Measurements from ENCODE around the gene CTNNA2. TPM values are rescaled to one million over a fixed set of nuclear protein-coding genes. Genes with fewer than 3 reads are reported as not detected.
"Not testable (repeated sequence)": the region's sequence is repeated elsewhere in the genome, so short reads cannot be mapped to it uniquely, and the experiment has no call there.

CTNNA2 gene
- total RNA-seq, 2 donors from 2014 or later = not detected

DNA sequence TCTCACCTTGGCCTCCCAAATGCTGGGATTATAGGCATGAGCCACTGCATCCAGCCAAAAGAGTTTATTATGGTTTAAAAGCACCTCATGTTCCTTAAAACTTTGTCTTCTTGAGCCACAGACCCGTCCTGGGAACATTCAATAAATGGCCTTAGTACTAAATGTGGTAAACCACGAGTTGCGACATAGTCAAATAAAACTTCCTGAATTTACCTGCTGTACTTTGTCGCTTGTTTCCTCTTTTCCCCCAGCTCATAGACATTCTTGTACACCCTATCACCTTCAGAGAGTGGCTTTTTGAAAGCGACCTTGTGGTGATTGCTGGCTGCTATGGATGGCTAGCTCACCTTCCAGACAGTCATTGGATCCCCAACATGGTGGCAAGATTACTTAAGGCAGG lies 481.3 kb downstream of the CTNNA2 start:
- no peak for DNase-seq (ENCODE audit: low spot score)
- intact Hi-C loops (cut with DNase I) = no loop called here

DNA sequence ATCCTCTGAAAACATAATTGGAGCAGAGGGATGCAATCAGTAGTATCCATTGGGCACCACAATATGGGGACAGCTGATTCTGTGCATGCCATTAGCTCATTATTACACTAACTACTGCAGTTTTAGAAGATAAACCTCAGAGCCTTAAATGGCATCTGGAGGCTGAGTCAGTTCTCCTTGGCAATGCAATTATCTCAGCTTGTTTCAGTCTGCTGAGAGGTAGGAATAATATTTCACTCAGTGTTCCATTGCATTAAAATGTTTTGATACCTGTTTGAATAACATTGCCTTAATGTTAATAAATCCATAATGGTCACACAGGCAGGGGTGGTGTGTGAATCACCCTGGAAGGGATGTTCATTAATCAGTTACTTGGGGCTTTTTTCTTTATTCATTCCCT lies 482.1 kb downstream of the CTNNA2 start:
- intact Hi-C loops (cut with DNase I) = no loop called here
- no peak for DNase-seq (ENCODE audit: low spot score)

DNA sequence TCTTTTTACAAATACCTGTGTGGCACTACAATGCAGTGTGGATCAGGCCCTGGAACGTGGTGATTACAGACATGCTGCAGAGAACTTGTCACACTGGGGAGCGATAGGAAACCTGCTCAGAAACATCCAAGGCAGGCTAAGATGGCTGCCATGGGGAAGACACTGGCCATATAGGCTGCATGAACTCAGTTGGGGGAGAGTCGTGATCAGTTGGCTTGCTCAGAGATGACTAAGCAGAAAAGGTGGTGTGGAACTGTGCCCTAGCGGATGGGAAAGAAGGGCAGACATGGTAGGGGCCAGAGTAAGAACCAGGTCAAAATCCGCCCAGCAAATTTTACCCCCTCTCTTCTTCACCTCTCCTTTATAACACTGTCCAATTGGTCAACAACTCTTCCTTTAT lies 483.9 kb downstream of the CTNNA2 start:
- intact Hi-C loops (cut with DNase I) = no loop called here
- DNase-seq (ENCODE audit: low spot score) = no peak

DNA sequence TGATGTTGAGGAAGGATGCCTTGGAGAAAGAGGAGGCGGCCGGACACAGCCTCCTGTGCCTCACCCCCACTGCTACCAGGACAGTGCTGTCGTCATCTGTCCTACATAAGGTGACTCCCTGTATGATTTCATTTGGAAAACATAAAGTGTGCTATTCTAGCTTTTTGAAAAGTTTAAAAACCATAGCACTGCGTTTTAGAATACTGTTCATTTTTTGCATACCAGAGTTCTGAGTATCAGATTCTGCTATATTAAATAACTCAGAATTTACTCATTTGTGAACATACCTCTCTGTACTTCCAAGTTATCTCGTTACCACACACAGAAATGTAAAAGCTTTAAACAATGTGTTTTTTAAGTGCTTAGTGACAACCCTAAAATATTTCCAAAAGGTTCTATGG lies 488.9 kb downstream of the CTNNA2 start:
- DNase-seq (ENCODE audit: low spot score) = no peak
- intact Hi-C loops (cut with DNase I) = no loop called here

DNA sequence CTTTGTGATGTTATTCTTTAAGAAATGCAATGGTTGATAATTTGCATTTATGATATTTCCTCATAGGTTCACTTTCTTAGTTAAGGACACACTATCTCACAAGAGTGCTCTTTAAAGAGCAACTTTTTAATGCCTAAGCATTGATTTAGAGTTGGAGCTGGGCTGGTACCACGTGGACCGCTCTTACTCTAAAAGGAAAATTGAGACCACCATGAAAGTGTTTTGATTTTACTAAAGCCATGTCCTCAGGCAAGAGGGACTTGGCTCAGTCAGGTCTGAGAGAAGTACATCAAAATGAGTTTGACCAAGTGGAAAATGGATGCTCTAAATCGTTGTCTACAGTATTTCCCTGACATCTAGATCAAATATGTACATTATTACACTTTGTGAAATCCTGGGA lies 489.3 kb downstream of the CTNNA2 start:
- intact Hi-C loops (cut with DNase I) = no loop called here
- DNase-seq (ENCODE audit: low spot score) = no peak

DNA sequence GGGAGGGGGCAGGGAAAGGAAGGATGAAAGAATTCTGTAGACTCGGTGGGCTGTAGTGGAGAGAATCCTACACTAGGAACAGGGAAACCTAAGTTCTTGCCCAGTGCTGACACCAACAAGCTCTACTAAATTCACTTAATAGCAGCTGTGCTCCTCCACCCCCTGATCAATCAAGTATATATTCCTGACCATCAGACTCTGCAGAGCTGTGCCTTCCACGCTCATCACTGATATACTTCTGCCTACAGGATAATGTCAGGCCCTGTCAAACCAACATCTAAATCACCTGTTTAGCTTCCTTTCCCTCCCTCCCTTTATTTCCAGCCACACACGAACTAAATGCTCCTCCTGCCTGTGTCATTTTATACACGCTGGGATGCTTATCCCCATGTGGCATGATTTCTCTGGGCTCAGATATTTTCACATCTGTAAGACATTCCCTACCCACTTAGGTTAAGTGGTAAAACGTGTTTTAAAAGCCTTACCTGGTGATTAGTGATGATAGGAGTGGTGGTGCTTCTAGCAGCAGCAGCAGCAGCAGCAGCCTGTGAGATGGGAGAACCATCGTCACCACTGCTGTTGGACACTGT lies 489.8 kb downstream of the CTNNA2 start:
- intact Hi-C loops (cut with DNase I) = no loop called here
- no peak for DNase-seq (ENCODE audit: low spot score)

DNA sequence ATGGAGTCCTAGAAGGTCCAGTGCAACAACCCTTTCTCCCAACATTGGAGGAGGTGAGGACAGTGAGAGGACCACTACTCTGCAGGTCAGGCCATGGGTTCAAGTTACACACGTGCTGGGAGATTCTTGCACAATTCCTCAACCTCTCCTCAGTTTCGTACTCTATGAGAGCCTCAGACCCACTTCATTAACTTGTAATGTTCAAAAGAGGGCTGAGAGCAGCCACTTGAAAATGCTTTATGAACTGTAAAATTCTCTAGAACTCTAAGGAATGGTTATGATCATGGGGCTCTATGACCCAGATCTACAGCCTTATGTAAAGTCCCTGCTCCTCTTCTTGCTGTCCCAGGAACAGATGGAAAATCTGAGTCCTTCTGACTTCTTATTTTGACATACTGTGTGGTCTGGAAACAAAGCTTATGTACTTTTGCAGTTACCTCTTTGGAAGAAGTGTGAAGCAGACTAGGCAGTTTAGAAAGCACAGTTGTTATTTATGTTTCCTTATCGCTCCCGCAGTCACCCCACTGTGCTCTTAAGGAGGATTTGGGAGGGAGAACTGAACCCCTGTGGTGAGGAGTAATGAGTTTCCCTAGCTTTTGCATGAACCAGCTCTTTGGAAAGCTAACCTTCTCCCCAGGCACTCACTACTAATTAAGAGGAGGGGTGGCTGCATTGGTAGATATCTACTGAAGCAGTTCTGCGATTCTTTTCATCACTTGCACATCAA lies 495.1 kb downstream of the CTNNA2 start:
- intact Hi-C loops (cut with DNase I) = no loop called here
- DNase-seq (ENCODE audit: low spot score) = no peak

DNA sequence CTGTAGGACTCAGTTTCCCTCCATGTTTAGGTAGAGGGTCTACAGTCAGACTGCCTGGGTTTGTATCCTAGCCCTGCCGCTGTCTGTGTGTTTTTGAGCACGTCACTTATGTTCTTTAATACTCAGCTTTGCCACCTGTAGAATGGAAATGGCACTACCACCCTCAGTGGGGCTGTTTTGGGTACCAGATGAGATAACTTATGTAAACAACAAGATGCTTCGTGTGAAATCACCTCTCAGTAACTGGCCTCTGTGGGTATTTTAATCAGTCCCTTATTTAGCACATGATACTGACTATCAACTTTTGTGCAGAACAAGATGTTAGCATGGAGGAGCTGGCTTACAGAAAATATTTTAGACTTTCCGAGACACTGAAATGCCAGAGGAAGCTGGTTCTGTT lies 495.7 kb downstream of the CTNNA2 start:
- no peak for DNase-seq (ENCODE audit: low spot score)
- intact Hi-C loops (cut with DNase I) = no loop called here

DNA sequence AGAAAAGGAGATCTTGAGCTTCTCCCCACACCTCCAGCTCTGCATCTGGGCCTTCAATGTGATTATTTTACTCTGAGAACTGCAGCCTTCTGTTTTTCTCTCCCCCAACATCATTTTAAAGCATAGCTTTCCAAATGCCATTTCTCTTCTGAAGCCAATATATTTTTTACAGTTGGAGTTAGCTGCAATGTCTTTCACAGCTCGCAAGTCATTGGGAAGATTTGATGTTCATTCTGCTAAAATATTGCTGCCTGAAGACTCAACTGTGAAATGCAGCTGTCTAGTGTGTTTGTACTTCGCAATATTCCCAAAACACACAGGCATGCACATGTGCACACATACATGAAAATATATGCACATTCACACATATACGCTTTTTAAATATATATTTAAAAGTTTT lies 496.4 kb downstream of the CTNNA2 start:
- intact Hi-C loops (cut with DNase I) = no loop called here
- DNase-seq (ENCODE audit: low spot score) = no peak

DNA sequence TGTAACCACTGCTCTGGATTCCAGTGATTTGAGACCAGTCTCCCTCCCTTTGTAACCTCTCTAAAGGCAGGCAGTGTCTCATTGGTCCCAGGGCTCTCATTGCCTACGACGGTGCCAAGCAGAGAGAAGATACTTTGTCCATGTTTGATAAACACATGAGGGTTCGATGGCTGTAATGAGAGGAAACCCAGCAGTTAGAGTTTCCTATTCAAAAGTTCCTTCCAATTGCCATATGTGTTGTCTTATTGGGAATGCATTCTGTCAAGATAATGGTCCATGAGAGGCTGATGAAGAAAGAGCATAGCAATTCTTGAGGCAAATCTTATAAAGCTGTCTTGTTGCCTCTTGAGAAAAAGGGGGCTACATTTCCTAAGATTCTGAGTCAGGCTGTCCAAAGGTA lies 499.2 kb downstream of the CTNNA2 start:
- DNase-seq (ENCODE audit: low spot score) = no peak
- intact Hi-C loops (cut with DNase I) = no loop called here

DNA sequence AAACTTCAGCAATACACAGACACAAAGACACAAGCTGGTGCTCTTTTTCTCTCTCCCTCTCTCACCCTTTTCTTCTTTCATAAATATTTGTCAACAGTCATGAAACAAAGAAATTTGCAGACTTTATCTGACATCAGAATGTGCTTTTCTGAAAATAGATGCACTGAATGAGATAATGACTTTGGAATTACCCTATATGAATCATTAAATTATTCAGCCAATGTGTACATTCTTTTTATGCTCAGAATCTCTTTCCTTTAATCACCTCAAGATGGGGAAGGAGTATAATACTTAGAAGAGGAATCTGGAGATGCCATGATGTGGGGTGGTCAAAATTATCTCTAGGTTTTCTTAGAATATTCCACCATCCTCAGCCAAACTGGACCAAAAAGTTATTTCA lies 501.8 kb downstream of the CTNNA2 start:
- DNase-seq (ENCODE audit: low spot score) = no peak
- intact Hi-C loops (cut with DNase I) = no loop called here

DNA sequence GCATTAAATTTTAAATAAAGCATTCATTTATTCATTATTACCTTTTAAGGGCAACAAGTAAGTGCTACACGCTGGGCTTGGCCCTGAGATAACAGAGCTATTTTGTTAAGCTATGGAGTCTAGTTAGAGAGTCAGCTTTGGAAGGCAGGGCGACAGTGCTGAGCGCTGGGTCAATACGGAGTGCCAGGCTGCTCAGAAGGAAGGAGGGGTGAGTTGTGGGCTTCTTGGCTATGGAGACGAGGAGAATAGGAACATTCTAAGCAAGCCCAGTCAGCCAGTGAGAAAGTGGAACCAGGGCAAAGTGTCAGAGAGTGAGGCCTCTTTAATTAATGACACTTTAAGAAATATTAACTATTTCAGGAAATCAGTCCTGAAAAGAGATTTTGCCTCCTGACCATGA lies 503.3 kb downstream of the CTNNA2 start:
- no peak for DNase-seq (ENCODE audit: low spot score)
- intact Hi-C loops (cut with DNase I) = no loop called here

DNA sequence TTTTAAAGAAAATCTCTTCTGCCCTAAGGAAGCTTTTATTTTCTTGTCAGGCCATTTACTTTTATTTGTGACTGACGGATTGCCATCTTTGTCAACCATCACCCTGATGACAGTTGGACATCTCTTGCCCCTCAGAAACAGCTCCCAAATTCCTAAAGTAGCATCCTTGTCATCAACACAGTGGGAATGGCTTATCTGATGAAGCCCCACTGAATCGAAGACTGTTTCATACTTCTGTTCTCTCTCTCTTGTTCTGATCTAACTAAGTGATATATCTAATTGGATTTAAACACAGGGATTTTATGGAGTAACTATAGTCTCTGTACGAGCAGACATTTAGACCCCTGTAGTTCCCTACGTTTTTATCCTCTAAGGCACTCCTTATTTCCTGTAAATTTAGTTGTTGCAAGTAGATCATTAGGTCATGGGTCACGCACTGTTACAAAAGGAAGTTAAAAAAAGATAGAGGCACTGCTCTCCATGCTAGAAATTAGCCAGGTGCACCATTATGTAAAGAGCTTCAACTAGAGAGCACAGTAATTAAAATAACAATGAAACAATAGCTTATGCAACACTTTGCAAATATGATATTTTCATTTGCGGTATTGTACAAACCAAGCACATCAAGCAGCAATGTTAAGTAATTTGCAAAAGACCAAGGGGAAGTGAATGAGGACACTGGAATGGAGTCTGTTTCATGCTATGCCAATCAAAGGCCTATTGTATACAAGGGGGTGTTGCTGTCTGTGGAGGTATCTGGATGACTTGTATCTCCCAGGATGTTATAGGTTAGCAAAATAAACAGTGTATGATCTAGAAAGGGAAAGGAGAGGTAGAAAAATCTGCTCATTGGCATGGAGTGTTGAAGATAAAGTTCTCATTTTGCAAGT lies 507.0 kb downstream of the CTNNA2 start:
- intact Hi-C loops (cut with DNase I) = no loop called here
- no peak for DNase-seq (ENCODE audit: low spot score)

DNA sequence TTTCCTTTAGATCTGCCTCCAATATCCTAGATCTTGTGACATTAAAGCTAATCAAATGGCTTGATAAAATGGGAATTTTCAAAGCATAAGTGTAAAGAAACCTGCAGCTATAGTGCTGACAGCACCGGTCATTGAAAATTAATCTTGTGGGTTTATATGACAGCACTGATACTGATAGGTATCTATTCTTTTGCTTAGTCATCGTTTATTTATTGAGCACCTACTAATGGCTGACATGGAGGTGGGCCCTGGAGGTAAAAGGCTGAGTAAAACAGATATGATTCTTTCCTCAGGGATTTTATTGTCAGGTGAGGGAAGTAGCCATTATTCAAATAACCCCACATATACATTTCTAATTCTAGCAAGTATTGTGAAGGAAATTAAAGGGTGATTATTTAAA lies 509.2 kb downstream of the CTNNA2 start:
- intact Hi-C loops (cut with DNase I) = no loop called here
- DNase-seq (ENCODE audit: low spot score) = no peak

DNA sequence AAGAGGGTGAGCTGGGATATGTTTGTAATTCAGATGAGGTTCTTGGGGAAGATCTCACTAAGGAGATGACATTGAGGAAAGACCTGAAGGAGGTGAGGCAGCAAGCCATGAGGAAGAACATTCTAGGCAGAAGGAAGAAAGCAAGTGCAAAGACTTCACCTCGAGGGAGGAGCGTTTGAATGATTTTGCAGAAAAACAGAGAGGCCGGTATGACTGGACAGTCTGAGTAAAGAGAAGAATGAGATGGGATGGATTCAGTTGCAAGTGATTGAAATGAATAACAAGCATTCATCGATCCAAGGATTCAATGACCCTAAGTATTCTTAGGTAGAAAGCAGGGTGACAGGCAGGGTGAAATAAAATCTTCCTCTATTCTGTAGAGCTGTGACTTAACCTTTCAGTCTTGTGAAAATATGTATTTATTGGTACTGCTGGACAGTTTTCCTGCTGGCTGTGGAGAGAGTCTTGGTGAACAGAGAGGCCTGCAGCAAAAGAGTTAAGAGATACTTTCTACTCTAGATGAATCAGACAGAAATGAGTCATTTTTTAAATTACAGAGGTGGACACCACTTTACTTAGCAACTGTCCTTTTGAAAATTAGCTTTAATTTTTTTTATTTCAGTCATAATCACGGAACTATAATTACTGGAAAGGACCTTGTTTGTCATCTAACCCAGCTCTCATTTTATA lies 513.3 kb downstream of the CTNNA2 start:
- DNase-seq (ENCODE audit: low spot score) = no peak

DNA sequence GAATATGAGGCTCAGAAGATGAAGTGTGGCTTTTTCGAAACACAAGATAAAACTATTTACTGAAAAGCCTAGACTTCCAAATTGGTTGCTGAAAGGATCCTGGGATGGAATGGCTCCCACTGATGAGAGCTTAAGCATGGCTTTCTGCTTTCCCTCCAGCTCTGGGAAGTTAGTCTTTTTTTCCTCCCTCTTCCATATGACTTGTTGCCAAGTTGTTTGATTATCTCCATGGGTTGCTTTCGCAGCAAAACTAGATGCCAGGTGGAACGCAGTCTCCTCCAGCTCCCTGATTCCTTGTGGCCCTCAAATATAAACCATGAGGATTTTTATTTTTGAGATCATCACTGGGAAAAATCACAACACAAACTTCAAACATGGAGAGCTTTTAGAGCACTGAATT lies 515.2 kb downstream of the CTNNA2 start:
- DNase-seq (ENCODE audit: low spot score) = no peak
- intact Hi-C loops (cut with DNase I) = no loop called here

More for the DNA sequence above, 513.3 kb downstream of the CTNNA2 start:
- intact Hi-C loops (cut with DNase I) = no loop called here

DNA sequence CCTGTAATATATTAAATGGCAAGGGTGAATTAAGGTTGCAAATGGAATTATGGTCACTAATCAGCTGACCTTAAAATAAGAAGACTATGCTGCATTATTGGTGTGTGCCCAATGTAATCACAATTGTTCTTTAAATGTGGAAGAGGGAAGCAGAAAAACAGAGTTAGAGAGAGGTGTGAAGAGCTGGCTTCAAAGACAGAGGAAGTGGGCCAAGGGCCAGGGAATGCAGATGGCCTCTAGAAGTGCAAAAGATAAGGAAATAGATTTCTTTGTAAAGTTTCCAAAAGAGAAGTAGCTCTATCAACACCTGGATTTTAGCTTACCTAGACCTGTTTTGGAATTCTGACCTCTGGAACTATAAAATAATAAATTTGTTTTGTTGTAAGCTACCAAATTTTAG lies 515.7 kb downstream of the CTNNA2 start:
- no peak for DNase-seq (ENCODE audit: low spot score)
- intact Hi-C loops (cut with DNase I) = no loop called here

DNA sequence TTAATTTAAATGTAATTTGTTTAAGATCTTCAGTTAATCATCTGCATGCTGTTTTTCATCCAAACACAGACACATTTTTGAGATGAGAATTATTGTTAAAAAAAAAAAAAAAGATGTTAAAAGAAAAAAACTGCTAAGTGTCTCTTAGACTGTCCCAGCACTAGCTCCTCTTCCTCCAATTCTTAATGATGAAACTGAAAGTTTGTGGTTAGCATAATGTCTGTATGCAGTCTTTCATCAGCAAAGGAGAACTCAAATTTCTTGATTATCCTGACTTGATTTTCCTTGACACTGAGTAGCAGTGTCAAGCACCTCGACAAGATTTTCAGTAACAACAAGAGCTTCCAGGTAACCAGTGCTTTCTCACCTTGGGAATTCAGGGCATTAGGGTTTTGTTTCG lies 517.3 kb downstream of the CTNNA2 start:
- no peak for DNase-seq (ENCODE audit: low spot score)
- intact Hi-C loops (cut with DNase I) = no loop called here

DNA sequence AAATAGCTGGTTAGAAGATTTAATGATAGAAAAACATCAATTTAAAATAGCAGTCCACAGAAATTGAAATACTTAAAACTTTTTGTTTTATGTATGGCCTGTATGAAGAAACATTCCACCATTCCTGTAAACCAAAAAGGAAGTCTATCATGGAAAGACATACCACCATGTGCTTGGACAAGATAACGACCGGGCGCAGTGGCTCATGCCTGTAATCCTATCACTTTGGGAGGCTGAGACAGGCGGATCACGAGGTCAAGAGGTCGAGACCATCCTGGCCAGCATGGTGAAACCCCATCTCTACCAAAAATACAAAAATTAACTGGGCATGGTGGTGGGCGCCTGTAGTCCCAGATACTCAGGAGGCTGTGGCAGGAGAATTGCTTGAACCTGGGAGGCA lies 519.8 kb downstream of the CTNNA2 start:
- intact Hi-C loops (cut with DNase I); DNase-seq (ENCODE audit: low spot score): not testable (repeated sequence)

DNA sequence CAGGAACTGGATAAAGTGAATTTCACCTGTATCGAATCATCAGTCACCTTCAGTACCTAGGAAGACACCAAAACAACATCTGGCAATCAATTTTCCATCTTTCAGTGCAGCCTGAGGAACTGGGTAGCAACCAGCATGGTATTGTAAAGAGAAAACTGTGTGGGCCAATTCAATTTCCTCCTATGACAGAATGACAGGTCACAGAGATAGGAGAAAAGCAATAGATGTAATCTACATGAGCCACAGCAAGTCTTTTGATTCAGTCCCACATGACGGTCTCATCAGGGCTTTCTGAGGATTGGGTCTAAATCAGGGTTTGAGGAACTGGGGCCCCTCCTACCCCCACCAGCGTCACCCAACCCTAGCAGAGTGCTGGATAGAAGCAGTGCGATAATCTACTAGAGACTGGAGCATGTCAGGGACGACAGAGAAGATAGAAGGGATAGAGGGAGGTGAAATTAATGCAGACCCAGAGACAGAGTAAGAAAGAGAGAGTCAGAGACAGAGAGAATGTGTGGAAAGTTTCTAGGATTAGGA lies 523.0 kb downstream of the CTNNA2 start:
- intact Hi-C loops (cut with DNase I) = no loop called here
- DNase-seq (ENCODE audit: low spot score) = no peak

All from posterior vena cava (tissue), 2 donors.